ENCODE data around the gene C22orf39. TPM values are rescaled to one million over a fixed set of nuclear protein-coding genes. Genes with fewer than 3 reads are reported as not detected.

The C22orf39 gene
- total RNA-seq, 4 donors from 2014 or later, result 157 to 182 (median 178) TPM

DNA sequence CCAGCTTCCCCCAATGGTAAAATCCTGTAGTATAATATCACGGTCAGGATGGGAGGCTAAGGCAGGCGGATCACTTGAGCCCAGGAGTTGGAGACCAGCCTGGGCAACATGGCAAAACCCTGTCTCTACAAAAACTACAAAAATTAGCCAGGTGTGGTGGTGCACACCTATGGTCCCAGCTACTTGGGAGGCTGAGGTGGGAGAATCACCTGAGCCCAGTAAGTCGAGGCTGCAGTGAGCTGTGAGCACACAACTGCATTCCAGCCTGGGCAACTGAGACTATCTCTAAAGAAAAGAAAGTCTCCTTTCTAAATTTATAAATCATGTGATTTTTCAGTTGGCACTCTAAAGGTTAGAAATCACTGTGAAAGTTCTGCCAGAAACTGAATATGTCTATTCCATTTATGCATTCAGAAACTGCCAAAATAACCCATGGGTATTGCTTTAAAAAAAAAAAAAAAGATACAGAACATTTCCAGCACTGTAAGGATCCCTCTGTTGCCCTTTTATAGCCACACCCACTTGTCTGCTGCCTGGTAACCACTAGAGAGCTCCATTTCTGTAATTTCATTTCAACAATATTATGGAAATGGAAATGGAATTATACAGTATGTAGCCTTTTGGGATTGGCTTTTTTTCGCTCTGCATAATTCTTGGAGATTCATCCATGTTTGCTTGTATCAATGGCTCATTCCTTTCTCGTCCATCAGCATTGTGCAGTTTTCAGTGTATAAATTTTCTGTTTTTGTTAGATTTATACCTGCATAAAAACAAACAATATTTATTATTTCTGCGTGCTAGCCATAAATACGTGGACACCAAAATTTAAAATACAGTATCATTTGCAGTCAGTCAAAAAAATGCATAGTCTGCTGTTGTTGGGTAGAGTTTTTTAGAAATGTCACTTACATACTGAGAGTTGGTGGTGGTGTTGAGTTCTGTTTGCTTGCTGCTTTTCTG lies 41.7 kb upstream of the C22orf39 start:
- no peak overlapping the region for H3K27ac ChIP-seq
- peak; percentile 41 to 45 for ATAC-seq
- intact Hi-C loops (cut with DNase I; ENCODE audit: low total_unique reads) (no loop called here), in situ Hi-C loops (cut with MboI; ENCODE audit: low sequenced_read_pairs in 4 of 4) (loop anchor here in 1 of 4 donors (10.0 kb wide), 1 partner anchor 136 kb away; no protein-coding TSS in a partner anchor)
- H3K27me3 ChIP-seq, result no peaks in the 10 kb centered on the region
- DNase-seq, result no peak
- H3K36me3 ChIP-seq, result no peaks in the 10 kb centered on the region
- H3K4me3 ChIP-seq, result no peak overlapping the region
- H3K4me1 ChIP-seq, result no peaks in the 10 kb centered on the region
- H3K9me3 ChIP-seq, result no peaks in the 10 kb centered on the region
- no peak for TF ChIP-seq POLR2A (IDR thresholded peaks at IDR 0.05)
- TF ChIP-seq, protein P1, sequence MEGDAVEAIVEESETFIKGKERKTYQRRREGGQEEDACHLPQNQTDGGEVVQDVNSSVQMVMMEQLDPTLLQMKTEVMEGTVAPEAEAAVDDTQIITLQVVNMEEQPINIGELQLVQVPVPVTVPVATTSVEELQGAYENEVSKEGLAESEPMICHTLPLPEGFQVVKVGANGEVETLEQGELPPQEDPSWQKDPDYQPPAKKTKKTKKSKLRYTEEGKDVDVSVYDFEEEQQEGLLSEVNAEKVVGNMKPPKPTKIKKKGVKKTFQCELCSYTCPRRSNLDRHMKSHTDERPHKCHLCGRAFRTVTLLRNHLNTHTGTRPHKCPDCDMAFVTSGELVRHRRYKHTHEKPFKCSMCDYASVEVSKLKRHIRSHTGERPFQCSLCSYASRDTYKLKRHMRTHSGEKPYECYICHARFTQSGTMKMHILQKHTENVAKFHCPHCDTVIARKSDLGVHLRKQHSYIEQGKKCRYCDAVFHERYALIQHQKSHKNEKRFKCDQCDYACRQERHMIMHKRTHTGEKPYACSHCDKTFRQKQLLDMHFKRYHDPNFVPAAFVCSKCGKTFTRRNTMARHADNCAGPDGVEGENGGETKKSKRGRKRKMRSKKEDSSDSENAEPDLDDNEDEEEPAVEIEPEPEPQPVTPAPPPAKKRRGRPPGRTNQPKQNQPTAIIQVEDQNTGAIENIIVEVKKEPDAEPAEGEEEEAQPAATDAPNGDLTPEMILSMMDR (IDR thresholded peaks at IDR 0.05 in 4 of 5, conservative IDR thresholded peaks at IDR 0.05 in 1 of 5), result no peak

DNA sequence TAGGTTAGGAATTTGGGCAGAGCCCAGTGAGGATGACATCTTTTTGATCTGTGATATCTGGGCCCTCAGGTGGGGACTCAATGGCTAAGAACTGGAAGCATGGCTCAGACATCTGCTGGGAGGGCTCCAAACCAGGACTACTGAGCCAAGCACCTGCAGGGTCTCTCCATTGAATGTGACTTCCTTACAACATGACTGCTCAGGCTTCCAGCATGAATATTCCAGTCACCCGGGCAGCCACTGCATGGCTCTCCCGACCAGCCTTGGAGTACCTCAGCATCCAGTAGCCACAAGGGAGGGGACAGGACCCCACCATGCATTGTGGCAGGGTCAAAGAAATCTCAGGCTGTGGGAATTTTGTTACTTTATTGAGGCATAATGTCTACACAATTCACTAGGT lies 40.8 kb upstream of the C22orf39 start:
- no peak overlapping the region for H3K4me3 ChIP-seq
- no peak for ATAC-seq
- H3K36me3 ChIP-seq, result no peaks in the 10 kb centered on the region
- no peak for TF ChIP-seq POLR2A (IDR thresholded peaks at IDR 0.05)
- TF ChIP-seq, protein P1 (IDR thresholded peaks at IDR 0.05 in 4 of 5, conservative IDR thresholded peaks at IDR 0.05 in 1 of 5), result no peak
- no peaks in the 10 kb centered on the region for H3K9me3 ChIP-seq
- in situ Hi-C loops (cut with MboI; ENCODE audit: low sequenced_read_pairs in 4 of 4) (loop anchor here in 1 of 4 donors (10.0 kb wide), 1 partner anchor 137 kb away; no protein-coding TSS in a partner anchor), intact Hi-C loops (cut with DNase I; ENCODE audit: low total_unique reads) (no loop called here)
- no peaks in the 10 kb centered on the region for H3K4me1 ChIP-seq
- H3K27ac ChIP-seq, result no peak overlapping the region
- no peak for DNase-seq
- no peaks in the 10 kb centered on the region for H3K27me3 ChIP-seq

DNA sequence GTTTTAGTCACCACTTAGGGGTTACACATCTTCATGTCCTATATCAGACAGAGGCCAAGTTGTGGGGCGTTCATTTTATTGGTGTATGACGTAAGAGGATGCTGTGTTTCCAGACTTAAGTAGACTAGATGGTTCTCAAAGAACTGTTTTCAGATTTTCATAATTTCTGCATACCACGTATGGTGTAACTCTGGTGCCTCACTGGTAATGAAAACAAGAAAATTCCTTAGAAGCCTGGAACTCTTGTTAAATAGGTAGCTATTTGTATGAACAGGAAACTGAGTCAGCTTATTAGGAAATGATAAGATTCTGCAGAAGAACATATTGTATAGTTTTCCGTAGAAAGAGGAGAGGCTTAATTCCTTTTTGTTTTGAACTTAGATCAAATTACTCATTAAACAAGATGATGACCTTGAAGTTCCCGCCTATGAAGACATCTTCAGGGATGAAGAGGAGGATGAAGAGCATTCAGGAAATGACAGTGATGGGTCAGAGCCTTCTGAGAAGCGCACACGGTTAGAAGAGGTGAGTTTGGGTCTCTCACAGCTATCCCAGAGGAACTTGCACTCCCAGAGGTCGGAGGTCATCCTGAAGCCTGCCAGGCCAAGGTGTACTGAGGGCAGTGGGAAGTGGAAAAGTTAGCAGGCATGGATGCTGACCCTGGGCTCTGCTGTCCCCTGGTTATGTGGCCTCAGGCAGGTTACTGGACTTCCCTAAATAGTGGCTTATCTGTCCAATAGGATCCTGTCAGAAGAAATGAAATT lies 36.2 kb upstream of the C22orf39 start:
- Histone ChIP-seq H3K4me3 (no peak overlapping the region), H3K27me3 (no peaks in the 10 kb centered on the region), H3K9me3 (no peaks in the 10 kb centered on the region), H3K4me1 (peaks cover 5 to 6% of the 10 kb centered on the region in 2 donors), H3K27ac (no peak overlapping the region), H3K36me3 (no peaks in the 10 kb centered on the region)
- DNase-seq (no peak), ATAC-seq (no peak)
- TF ChIP-seq, protein P1 (IDR thresholded peaks at IDR 0.05 in 4 of 5, conservative IDR thresholded peaks at IDR 0.05 in 1 of 5), result no peak
- no peak for TF ChIP-seq POLR2A (IDR thresholded peaks at IDR 0.05)
- in situ Hi-C loops (cut with MboI; ENCODE audit: low sequenced_read_pairs in 4 of 4), result loop anchor here in 1 of 4 donors (10.0 kb wide), 1 partner anchor 141 kb away; no protein-coding TSS in a partner anchor
- intact Hi-C loops (cut with DNase I; ENCODE audit: low total_unique reads), result no loop called here

DNA sequence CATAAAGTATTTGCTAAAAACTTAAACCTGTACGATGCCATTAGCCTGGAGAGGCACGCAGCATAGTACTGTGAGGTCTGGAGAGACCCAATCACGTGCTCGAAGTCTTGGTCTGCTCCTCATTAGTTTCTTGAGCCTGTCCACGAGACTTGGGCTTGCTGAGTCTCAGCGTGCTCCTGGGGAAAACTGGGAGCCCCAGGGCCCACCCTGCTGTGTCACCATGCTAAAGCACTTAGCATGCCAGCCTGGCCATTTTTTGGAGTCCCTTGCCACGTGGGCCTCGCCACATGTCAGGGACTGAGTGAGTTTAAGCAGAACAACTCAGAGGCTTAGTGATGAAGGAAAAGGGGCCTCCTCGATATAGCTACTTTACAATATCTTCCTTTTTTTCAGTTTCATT lies 34.8 kb upstream of the C22orf39 start:
- Histone ChIP-seq H3K4me1 (peaks cover 13% of the 10 kb centered on the region in 2 donors), H3K27ac (no peak overlapping the region), H3K9me3 (no peaks in the 10 kb centered on the region), H3K36me3 (no peaks in the 10 kb centered on the region), H3K4me3 (no peak overlapping the region), H3K27me3 (no peaks in the 10 kb centered on the region)
- in situ Hi-C loops (cut with MboI; ENCODE audit: low sequenced_read_pairs in 4 of 4), result loop anchor here in 1 of 4 donors (10.0 kb wide), 1 partner anchor 143 kb away; no protein-coding TSS in a partner anchor
- intact Hi-C loops (cut with DNase I; ENCODE audit: low total_unique reads), result no loop called here
- no peak for TF ChIP-seq POLR2A (IDR thresholded peaks at IDR 0.05)
- no peak for DNase-seq
- no peak for ATAC-seq
